GM12891 (cell line): ENCODE measurements around the gene ARF1.

Experiments used
- POLR2A ChIP-seq: IDR thresholded peaks from 2 replicates; pipeline ENCODE4 v1.6.1; 2011; ENCODE audit warnings: low read depth, low read length, control low read depth
- POLR2AphosphoS5 ChIP-seq: IDR thresholded peaks from 2 replicates; pipeline ENCODE4 v1.6.1; 2011; ENCODE audit warnings: low read depth, low read length, control low read depth

- TF ChIP-seq POLR2A (no peak), POLR2AphosphoS5 (no peak)
Measured at GRCh38 chr1:228112617-228113016, 30.1 kb downstream of the ARF1 start.
